ENCODE measurements around the gene DBNL. TPM values are rescaled to one million over a fixed set of nuclear protein-coding genes. Genes with fewer than 3 reads are reported as not detected.

Gene DBNL
- total and polyA plus RNA-seq, 2 experiments from 2014 or later, result 145 to 175 TPM

GRCh38 chr7:44052771-44053365, 8.4 kb downstream of the DBNL start:
- Histone ChIP-seq H3K4me2 (ENCODE audit: unreplicated experiment) (no peak overlapping the region), H3K4me1 (ENCODE audit: insufficient read depth) (no peaks in the 10 kb centered on the region), H3K4me3 (no peak overlapping the region), H2AFZ (no peak overlapping the region), H3K79me2 (ENCODE audit: insufficient read depth) (peaks cover 94% of the 10 kb centered on the region), H3K9ac (no peak overlapping the region), H3K27me3 (replicated peaks; ENCODE audit: insufficient read depth) (no peaks in the 10 kb centered on the region), H3K9me3 (ENCODE audit: low read depth) (no peaks in the 10 kb centered on the region), H4K20me1 (ENCODE audit: insufficient read depth) (0 out of 2 replicates have a peak, but pooled peaks cover 3% of the 10 kb centered on the region), H3K36me3 (ENCODE audit: low read depth) (peaks cover 35% of the 10 kb centered on the region), H3F3A (ENCODE audit: insufficient read depth) (no peaks in the 10 kb centered on the region), H3K9me2 (ENCODE audit: insufficient read depth) (no peaks in the 10 kb centered on the region), H3K27ac (no peak overlapping the region)
- WGBS, 2 experiments (ENCODE audit: low coverage in 1 of 2, low lambda C conversion rate in 2 of 2, missing lambda C conversion rate in 2 of 2), result 87 to 89% methylated on average over 12 of the region's 12 CpGs
- no peak for TF ChIP-seq EZH2 (IDR thresholded peaks at IDR 0.05; ENCODE audit: insufficient read depth, poor library complexity, severe bottlenecking)
- TF ChIP-seq EZH2phosphoT487 (IDR thresholded peaks at IDR 0.05; ENCODE audit: insufficient read depth, low read depth), result no peak
- no peak for DNase-seq
- in situ Hi-C loops (cut with MboI), result no loop called here

GRCh38 chr7:44056681-44057080, 12.2 kb downstream of the DBNL start:
- H3K4me2 ChIP-seq (ENCODE audit: unreplicated experiment), result no peak overlapping the region
- TF ChIP-seq EZH2phosphoT487 (IDR thresholded peaks at IDR 0.05; ENCODE audit: insufficient read depth, low read depth), result no peak
- no peak for TF ChIP-seq EZH2 (IDR thresholded peaks at IDR 0.05; ENCODE audit: insufficient read depth, poor library complexity, severe bottlenecking)
- no peaks in the 10 kb centered on the region for H3K4me1 ChIP-seq (ENCODE audit: insufficient read depth)
- no peak overlapping the region for H2AFZ ChIP-seq
- no peak overlapping the region for H3K9ac ChIP-seq
- H3K9me2 ChIP-seq (ENCODE audit: insufficient read depth), result no peaks in the 10 kb centered on the region
- H3K36me3 ChIP-seq (ENCODE audit: low read depth), result peaks cover 37% of the 10 kb centered on the region
- H4K20me1 ChIP-seq (ENCODE audit: insufficient read depth), result no peaks in the 10 kb centered on the region
- no peaks in the 10 kb centered on the region for H3F3A ChIP-seq (ENCODE audit: insufficient read depth)
- 73% methylated on average over 7 of the region's 7 CpGs for WGBS, 2 experiments (ENCODE audit: low coverage in 1 of 2, low lambda C conversion rate in 2 of 2, missing lambda C conversion rate in 2 of 2)
- no peak overlapping the region for H3K4me3 ChIP-seq
- H3K79me2 ChIP-seq (ENCODE audit: insufficient read depth), result peaks cover 56% of the 10 kb centered on the region
- no peak overlapping the region for H3K27ac ChIP-seq
- in situ Hi-C loops (cut with MboI), result no loop called here
- H3K9me3 ChIP-seq (ENCODE audit: low read depth), result no peaks in the 10 kb centered on the region
- no peak for DNase-seq
- no peaks in the 10 kb centered on the region for H3K27me3 ChIP-seq (replicated peaks; ENCODE audit: insufficient read depth)

GRCh38 chr7:44057181-44057848, 12.8 kb downstream of the DBNL start:
- 95% methylated on average over 11 of the region's 11 CpGs for WGBS, 2 experiments (ENCODE audit: low coverage in 1 of 2, low lambda C conversion rate in 2 of 2, missing lambda C conversion rate in 2 of 2)
- TF ChIP-seq EZH2 (IDR thresholded peaks at IDR 0.05; ENCODE audit: insufficient read depth, poor library complexity, severe bottlenecking) (no peak), EZH2phosphoT487 (IDR thresholded peaks at IDR 0.05; ENCODE audit: insufficient read depth, low read depth) (no peak)
- Histone ChIP-seq H3K9ac (no peak overlapping the region), H3K4me3 (no peak overlapping the region), H3K4me2 (ENCODE audit: unreplicated experiment) (no peak overlapping the region), H3K9me2 (ENCODE audit: insufficient read depth) (no peaks in the 10 kb centered on the region), H3K27me3 (replicated peaks; ENCODE audit: insufficient read depth) (no peaks in the 10 kb centered on the region), H3K36me3 (ENCODE audit: low read depth) (peaks cover 37% of the 10 kb centered on the region), H2AFZ (no peak overlapping the region), H3F3A (ENCODE audit: insufficient read depth) (no peaks in the 10 kb centered on the region), H4K20me1 (ENCODE audit: insufficient read depth) (no peaks in the 10 kb centered on the region), H3K27ac (no peak overlapping the region), H3K4me1 (ENCODE audit: insufficient read depth) (no peaks in the 10 kb centered on the region), H3K79me2 (ENCODE audit: insufficient read depth) (peaks cover 51% of the 10 kb centered on the region), H3K9me3 (ENCODE audit: low read depth) (no peaks in the 10 kb centered on the region)
- DNase-seq, result no peak
- in situ Hi-C loops (cut with MboI), result no loop called here

GRCh38 chr7:44057849-44058758, 13.6 kb downstream of the DBNL start:
- H3K79me2 ChIP-seq (ENCODE audit: insufficient read depth), result peaks cover 44% of the 10 kb centered on the region
- no peaks in the 10 kb centered on the region for H3F3A ChIP-seq (ENCODE audit: insufficient read depth)
- H3K4me2 ChIP-seq (ENCODE audit: unreplicated experiment), result no peak overlapping the region
- H3K9me2 ChIP-seq (ENCODE audit: insufficient read depth), result no peaks in the 10 kb centered on the region
- no peak overlapping the region for H2AFZ ChIP-seq
- H3K4me1 ChIP-seq (ENCODE audit: insufficient read depth), result no peaks in the 10 kb centered on the region
- no peak overlapping the region for H3K9ac ChIP-seq
- no peaks in the 10 kb centered on the region for H3K27me3 ChIP-seq (replicated peaks; ENCODE audit: insufficient read depth)
- no peak overlapping the region for H3K27ac ChIP-seq
- TF ChIP-seq EZH2 (IDR thresholded peaks at IDR 0.05; ENCODE audit: insufficient read depth, poor library complexity, severe bottlenecking) (no peak), EZH2phosphoT487 (IDR thresholded peaks at IDR 0.05; ENCODE audit: insufficient read depth, low read depth) (no peak)
- DNase-seq, result no peak
- H4K20me1 ChIP-seq (ENCODE audit: insufficient read depth), result no peaks in the 10 kb centered on the region
- no peak overlapping the region for H3K4me3 ChIP-seq
- in situ Hi-C loops (cut with MboI), result no loop called here
- 93% methylated on average over 28 to 30 of the region's 30 CpGs for WGBS, 2 experiments (ENCODE audit: low coverage in 1 of 2, low lambda C conversion rate in 2 of 2, missing lambda C conversion rate in 2 of 2)
- no peaks in the 10 kb centered on the region for H3K9me3 ChIP-seq (ENCODE audit: low read depth)
- peaks cover 33% of the 10 kb centered on the region for H3K36me3 ChIP-seq (ENCODE audit: low read depth)
